Gastrocnemius medialis (tissue), 4 donors: ENCODE data around the gene FOXP4. TPM values are rescaled to one million over a fixed set of nuclear protein-coding genes. Genes with fewer than 3 reads are reported as not detected.

Experiments
- ATAC-seq, 2 donors: fragments of 150-250 bp; one replicate each; pipeline ENCODE4 v1.9.1; 2016
- DNase-seq, 2 donors: peaks; one replicate each; pipeline ENCODE4 v3.0.0-alpha.2; 2019
- H3K27ac ChIP-seq, 4 donors: fragments of 200-600 bp; sonication (generic); 1 replicate in 1 of 4; 2 replicates in 3 of 4; pipeline ENCODE4 v1.5.1; 2016 to 2018; ENCODE audit warnings: mild to moderate bottlenecking in 2 of 4, moderate library complexity in 1 of 4
- H3K27me3 ChIP-seq, 3 donors: fragments of 200-600 bp; sonication (generic) in 2 of 3; 1 replicate in 1 of 3; 2 replicates in 2 of 3; pipeline versions ENCODE4 v1.5.1 to v1.6.0; 2016 to 2019; ENCODE audit warnings: mild to moderate bottlenecking in 1 of 3, moderate library complexity in 1 of 3
- H3K36me3 ChIP-seq, 2 donors: fragments of 200-600 bp; sonication (generic) in 1 of 2; one replicate each; pipeline ENCODE4 v1.5.1; 2017 to 2018
- H3K4me1 ChIP-seq, 2 donors: fragments of 200-600 bp; sonication (generic) in 1 of 2; one replicate each; pipeline ENCODE4 v1.5.1; 2016 to 2017; ENCODE audit warnings: mild to moderate bottlenecking in 2 of 2
- H3K4me3 ChIP-seq, 4 donors: fragments of 200-600 bp; sonication (generic) in 3 of 4; 1 replicate in 1 of 4; 2 replicates in 3 of 4; pipeline ENCODE4 v1.5.1; 2016 to 2019; ENCODE audit warnings: mild to moderate bottlenecking in 2 of 4
- H3K9me3 ChIP-seq, 3 donors: fragments of 200-600 bp; sonication (generic) in 2 of 3; 1 replicate in 1 of 3; 2 replicates in 2 of 3; pipeline ENCODE4 v1.5.1; 2016 to 2019
- POLR2A ChIP-seq, 2 donors: fragments of 450-650 bp; IDR thresholded peaks; one replicate each; pipeline ENCODE4 v1.6.1; 2017; ENCODE audit warnings: antibody characterized with exemption in 2 of 2, mild to moderate bottlenecking in 2 of 2, moderate library complexity in 2 of 2
- in situ Hi-C, 4 donors: fragments of 200-750 bp; cut with MboI; loops; one replicate each; pipeline versions ENCODE4 v1.15.0 to v1.8.0; 2017; ENCODE audit warnings: low sequenced_read_pairs in 4 of 4
- intact Hi-C: fragments of 100-400 bp; cut with DNase I; formaldehyde crosslinking; loops from one replicate; pipeline ENCODE4 v1.15.1; 2023; ENCODE audit warnings: low total_unique reads
- total RNA-seq, 4 donors: library from RNA; depleted of rRNA; stranded (reverse); fragments of >200 nt; gene quantifications; one replicate each; pipeline versions ENCODE4 v1.1.0 to v1.2.3, GENCODE V29; 2016
- TF ChIP-seq, protein P1 (sequence below), 5 experiments: fragments of 450-650 bp in 3 of 5; fragments of 200-600 bp in 2 of 5; sonication (generic) in 2 of 5; IDR thresholded peaks in 4 of 5; conservative IDR thresholded peaks in 1 of 5; 1 replicate in 4 of 5; 2 replicates in 1 of 5; pipeline ENCODE4 v1.5.1; 2016 to 2019; ENCODE audit warnings: antibody characterized with exemption in 5 of 5, mild to moderate bottlenecking in 3 of 5, moderate library complexity in 3 of 5

FOXP4 gene
- total RNA-seq, 4 donors from 2014 or later, result 3.4 to 11.4 (median 6.5) TPM

DNA sequence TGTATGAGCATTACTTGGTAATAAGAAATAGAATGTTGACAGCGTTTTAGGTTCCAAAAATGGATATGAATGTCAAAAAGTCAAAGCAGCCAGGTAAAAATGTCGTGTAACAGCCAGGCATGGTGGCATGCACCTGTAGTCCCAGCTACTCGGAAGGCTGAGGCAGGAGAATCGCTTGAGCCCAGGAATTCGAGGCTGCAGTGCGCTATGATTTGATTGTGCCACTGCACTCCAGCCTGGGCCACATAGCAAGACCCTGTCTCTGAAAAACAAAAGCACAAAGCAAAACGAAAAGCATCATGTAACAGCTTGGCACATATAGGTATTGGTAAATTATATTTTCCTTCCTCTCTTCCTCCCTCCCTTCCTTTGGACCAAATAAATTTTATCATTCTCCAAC is 16.2 kb upstream of the FOXP4 start:
- in situ Hi-C loops (no loop called here), intact Hi-C loops (no loop called here)
- Histone ChIP-seq H3K36me3 (no peaks in the 10 kb centered on the region), H3K4me1 (no peaks in the 10 kb centered on the region), H3K27ac (no peak overlapping the region), H3K4me3 (no peak overlapping the region), H3K27me3 (peaks cover 0 to 9% (median 0%) of the 10 kb centered on the region in 3 donors), H3K9me3 (no peaks in the 10 kb centered on the region)
- no peak for TF ChIP-seq POLR2A (IDR thresholded peaks at IDR 0.05)
- TF ChIP-seq, protein P1, sequence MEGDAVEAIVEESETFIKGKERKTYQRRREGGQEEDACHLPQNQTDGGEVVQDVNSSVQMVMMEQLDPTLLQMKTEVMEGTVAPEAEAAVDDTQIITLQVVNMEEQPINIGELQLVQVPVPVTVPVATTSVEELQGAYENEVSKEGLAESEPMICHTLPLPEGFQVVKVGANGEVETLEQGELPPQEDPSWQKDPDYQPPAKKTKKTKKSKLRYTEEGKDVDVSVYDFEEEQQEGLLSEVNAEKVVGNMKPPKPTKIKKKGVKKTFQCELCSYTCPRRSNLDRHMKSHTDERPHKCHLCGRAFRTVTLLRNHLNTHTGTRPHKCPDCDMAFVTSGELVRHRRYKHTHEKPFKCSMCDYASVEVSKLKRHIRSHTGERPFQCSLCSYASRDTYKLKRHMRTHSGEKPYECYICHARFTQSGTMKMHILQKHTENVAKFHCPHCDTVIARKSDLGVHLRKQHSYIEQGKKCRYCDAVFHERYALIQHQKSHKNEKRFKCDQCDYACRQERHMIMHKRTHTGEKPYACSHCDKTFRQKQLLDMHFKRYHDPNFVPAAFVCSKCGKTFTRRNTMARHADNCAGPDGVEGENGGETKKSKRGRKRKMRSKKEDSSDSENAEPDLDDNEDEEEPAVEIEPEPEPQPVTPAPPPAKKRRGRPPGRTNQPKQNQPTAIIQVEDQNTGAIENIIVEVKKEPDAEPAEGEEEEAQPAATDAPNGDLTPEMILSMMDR (IDR thresholded peaks at IDR 0.05 in 4 of 5, conservative IDR thresholded peaks at IDR 0.05 in 1 of 5), result no peak
- DNase-seq, result no peak
- ATAC-seq, result no peak

DNA sequence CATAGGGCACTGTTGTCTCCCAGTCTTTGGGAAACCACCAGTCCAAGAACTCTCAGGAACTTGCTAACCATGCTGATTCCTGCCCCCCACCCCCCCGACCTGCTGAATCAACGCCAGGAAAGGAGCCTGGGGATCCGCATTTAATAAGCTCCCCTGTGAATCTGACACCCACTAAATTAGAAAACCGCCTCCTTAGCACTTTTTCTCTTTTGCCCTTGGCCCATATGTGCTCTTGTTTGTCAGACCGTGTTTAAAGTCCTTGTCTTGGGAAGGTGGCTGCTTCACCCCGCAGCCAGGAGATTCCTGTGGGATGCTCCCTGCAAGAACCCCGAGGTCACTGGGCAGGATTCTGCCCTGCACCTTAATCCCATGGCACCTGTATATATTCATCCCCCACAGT is 15.7 kb upstream of the FOXP4 start:
- no peaks in the 10 kb centered on the region for H3K4me1 ChIP-seq
- intact Hi-C loops (no loop called here), in situ Hi-C loops (no loop called here)
- H3K4me3 ChIP-seq, result no peak overlapping the region
- peaks cover 0 to 9% (median 0%) of the 10 kb centered on the region in 3 donors for H3K27me3 ChIP-seq
- ATAC-seq, result no peak
- no peaks in the 10 kb centered on the region for H3K36me3 ChIP-seq
- no peak overlapping the region for H3K27ac ChIP-seq
- TF ChIP-seq, protein P1 (IDR thresholded peaks at IDR 0.05 in 4 of 5, conservative IDR thresholded peaks at IDR 0.05 in 1 of 5), result no peak
- TF ChIP-seq POLR2A (IDR thresholded peaks at IDR 0.05), result no peak
- no peaks in the 10 kb centered on the region for H3K9me3 ChIP-seq
- DNase-seq, result no peak

DNA sequence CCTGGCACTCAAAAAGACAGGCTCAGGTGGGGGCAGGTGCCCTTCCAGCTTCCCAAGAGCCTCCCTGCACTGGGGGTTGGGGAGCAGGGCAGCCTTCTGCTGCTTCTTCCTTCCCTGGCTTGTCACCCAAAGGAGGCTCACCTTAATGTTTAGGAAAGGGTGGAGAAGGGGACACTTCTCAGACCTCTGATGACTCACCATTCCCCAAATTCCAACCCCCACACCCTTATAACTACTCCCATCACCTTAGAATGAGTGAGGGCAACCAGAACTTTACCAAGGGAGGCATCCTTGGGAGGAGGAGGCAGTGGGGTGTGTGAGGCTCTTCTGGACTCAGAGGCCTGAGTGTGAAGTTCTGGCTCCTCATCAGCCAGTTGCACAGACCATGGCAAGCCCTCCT is 15.2 kb upstream of the FOXP4 start:
- no peak for TF ChIP-seq POLR2A (IDR thresholded peaks at IDR 0.05)
- TF ChIP-seq, protein P1 (IDR thresholded peaks at IDR 0.05 in 4 of 5, conservative IDR thresholded peaks at IDR 0.05 in 1 of 5), result no peak
- no peaks in the 10 kb centered on the region for H3K4me1 ChIP-seq
- H3K9me3 ChIP-seq, result no peaks in the 10 kb centered on the region
- ATAC-seq (no peak), DNase-seq (no peak)
- intact Hi-C loops, result no loop called here
- H3K27ac ChIP-seq, result no peak overlapping the region
- H3K4me3 ChIP-seq, result no peak overlapping the region
- peaks cover 0 to 9% (median 0%) of the 10 kb centered on the region in 3 donors for H3K27me3 ChIP-seq
- in situ Hi-C loops, result no loop called here
- no peaks in the 10 kb centered on the region for H3K36me3 ChIP-seq

DNA sequence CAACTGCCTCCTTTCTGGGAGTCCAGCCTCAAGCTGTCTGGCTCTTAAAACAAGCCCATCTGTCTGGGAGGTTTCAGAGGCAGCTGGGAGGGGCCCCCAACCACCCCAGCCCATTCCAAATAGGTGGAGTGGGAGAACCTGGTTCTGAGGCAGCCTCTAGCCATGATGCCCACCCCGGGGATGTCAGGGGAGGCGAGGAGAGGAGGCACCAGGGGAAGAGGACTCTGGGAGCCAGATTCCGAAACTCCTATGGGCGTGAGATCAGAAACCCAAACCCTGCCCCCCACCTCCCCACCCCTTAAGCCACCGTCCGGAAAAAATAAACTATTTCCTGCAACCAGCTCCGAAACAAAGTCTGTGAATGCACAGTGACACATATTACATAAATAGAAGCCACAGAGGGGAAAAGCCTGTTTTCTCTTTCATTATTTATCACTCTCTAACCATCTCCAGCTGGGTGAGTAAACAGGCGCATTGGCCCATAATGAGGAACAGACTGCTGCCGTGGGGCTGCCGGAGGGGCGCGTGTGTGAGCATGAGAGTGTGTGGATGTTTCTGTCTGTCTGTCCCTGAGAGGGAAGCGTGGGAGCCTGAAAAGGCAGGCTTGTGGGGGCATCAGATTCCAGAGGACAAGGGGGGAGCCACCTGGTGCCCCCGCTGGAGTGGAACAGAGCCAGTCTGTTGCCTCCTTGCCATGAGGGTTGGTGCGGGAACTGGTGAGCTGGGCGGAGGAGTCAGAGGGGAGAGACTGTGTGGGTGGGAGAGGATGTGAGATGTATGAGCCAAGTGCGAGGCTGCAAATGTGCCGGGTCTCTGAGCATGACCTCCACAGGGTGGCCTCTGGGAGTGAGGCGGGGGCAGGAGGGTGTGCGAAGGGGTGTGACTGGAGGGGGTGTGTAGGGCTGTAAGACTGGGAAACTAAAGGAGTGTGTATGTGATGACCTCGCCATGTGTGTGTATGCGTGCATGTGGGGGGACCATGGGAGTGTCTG is 14.3 kb upstream of the FOXP4 start:
- H3K36me3 ChIP-seq, result no peaks in the 10 kb centered on the region
- TF ChIP-seq, protein P1 (IDR thresholded peaks at IDR 0.05 in 4 of 5, conservative IDR thresholded peaks at IDR 0.05 in 1 of 5), result no peak
- no peak for TF ChIP-seq POLR2A (IDR thresholded peaks at IDR 0.05)
- ATAC-seq (no peak), DNase-seq (no peak)
- no peaks in the 10 kb centered on the region for H3K9me3 ChIP-seq
- H3K27me3 ChIP-seq, result peaks cover 0 to 9% (median 0%) of the 10 kb centered on the region in 3 donors
- in situ Hi-C loops (no loop called here), intact Hi-C loops (no loop called here)
- no peak overlapping the region for H3K4me3 ChIP-seq
- no peak overlapping the region for H3K27ac ChIP-seq
- H3K4me1 ChIP-seq, result no peaks in the 10 kb centered on the region
